Eye (tissue), 1 donor: Measurements from ENCODE around the gene ZBTB26.
"Not testable (repeated sequence)": the region's sequence is repeated elsewhere in the genome, so short reads cannot be mapped to it uniquely, and the experiment has no call there.

ENCODE experiments used
- DNase-seq: peaks from one replicate; pipeline ENCODE4 v3.0.0-alpha.2; 2015

Gene ZBTB26

GRCh38 chr9:122922713-122923112 lies 8.6 kb downstream of the ZBTB26 start:
- DNase-seq: no peak

- no peak for DNase-seq
Observed at GRCh38 chr9:122918310-122918709, 13.0 kb downstream of the ZBTB26 start.

DNA sequence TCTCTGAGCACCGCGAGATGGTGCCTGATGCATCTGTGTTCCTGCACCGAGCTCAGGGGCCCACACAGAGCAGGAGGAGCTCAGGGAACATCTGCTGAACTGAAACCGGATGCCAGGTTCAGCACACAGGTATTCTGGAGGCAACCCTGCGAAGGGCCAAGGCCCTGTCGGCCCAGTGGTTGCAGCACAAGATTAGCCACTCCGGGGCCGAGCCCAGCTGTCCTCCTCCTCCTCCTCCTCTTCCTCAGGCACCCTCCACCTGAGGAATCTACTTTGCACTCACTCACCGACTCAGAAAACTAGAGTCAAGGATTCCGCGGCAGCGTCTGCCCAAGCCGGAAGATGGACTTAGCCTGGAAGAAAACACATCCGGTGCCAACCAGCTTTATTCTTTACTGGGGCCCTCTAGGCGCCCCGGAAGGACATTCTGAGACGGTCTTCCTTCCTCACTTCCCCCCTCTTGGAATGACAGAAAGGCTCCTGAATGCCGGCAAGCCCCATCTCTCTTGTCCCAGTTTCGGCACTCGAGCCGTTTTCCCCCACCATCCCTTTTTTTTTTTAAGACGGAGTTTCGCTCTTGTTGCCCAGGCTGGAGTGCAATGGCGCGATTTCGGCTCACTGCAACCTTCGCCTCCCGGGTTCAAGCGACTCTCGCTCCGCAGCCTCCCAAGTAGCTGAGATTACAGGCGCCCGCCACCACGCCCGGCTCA lies 18.2 kb downstream of the ZBTB26 start, which contains the start of gene ZBTB6:
Gene ZBTB6 (minus strand): TSS at position 360 of the 710 bp plus-strand sequence. CDS start 1,251 bp downstream, outside the sequence.
- peak; percentile 93 for DNase-seq

DNA sequence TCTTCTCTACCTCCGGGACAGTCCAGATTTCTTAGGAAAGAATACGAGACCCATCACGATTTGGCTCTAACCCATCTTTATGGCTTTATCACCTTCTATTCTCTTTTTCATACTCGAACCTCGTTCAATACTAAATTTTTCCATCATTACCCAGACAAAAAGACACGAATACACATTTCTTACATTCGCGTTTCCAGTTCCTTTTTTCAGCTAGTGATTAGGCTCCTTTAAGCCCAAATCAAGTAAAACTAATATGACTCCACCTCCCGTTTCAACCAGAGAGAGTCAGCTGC lies 18.7 kb downstream of the ZBTB26 start:
- DNase-seq: no peak

GRCh38 chr9:122906122-122906521 lies 25.2 kb downstream of the ZBTB26 start:
- not testable (repeated sequence) for DNase-seq

GRCh38 chr9:122904823-122905710 lies 26.2 kb downstream of the ZBTB26 start, which contains the start of gene RC3H2:
Gene RC3H2, minus strand, starts transcription at chr9:122905359. Its CDS starts 7,850 bp downstream, at chr9:122897509.
- peak; percentile 100 for DNase-seq

GRCh38 chr9:122904466-122904822 lies 26.9 kb downstream of the ZBTB26 start:
- DNase-seq: peak; percentile 85

DNA sequence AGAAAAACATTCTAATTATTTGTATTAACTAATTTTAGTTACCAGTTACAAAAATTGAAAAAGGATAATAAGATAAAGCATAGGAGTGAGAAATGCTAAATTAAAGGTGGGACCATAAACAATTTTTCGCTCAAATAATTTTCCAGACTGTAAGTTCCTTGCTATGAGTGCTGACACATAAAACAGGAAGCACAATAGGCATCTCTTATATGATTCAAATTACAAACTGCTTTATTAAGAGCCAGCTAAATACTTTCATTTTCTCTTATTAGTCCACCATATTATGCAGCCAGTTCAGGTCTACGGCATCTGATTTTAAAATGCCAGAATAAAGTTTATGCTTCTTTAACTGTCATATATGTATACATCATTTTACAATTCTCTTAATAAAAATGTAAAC lies 30.5 kb downstream of the ZBTB26 start:
- DNase-seq: no peak

DNA sequence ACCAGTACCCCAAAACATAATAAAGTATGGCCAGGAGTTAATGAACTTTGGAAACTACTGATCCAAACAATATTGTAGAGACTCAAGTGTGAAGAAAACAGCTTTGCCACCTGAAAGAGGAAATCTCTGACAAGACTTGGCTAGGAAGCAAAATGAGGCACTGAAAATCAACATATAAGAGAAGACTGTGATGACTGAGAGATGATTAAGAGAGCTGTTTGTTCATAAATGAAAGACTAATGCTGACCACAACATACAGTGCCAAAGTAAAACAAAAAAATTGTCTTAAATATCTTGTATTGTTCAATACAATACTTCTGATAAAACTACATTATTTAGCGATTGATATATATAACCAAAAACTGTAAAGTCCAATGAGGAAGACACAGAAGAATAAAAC lies 33.3 kb downstream of the ZBTB26 start:
- no peak for DNase-seq

DNA sequence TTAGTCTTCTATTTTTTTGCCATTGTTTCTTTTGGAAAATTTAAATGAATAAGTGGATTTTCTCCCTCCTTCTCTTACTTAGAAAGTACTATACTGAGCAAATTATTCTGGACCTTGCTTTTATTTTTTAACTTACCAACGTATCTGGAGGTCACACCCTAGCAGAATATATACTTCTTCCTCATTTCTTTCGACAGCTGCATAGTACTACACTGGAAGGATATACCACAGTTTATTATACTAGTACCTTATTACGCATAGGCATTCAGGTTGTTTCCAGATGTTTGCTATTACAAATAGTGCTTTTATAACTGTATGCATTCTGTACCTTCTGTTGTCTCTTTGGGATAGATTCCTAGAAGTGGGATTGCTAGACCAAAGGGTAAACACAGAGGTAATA lies 42.8 kb downstream of the ZBTB26 start:
- no peak for DNase-seq

GRCh38 chr9:122883125-122883524 lies 48.2 kb downstream of the ZBTB26 start:
- no peak for DNase-seq

DNA sequence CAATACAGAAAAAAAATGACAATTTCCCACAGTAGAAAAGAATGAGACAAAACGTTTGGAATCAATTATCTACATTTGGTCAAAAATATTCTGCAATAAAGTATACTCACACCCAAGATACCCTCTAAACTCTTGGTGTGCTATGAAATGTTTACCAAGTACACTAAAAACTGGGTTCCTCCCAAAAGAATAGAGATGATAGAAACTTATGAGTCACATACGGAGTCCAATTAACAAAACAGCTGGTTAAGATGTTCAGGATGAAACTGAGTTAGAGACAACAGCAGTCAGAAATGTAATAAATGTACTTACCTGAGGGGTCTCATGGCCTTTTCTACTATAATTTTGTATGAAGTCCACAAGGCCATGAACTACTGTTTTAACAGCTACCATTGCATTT lies 51.9 kb downstream of the ZBTB26 start:
- no peak for DNase-seq

DNA sequence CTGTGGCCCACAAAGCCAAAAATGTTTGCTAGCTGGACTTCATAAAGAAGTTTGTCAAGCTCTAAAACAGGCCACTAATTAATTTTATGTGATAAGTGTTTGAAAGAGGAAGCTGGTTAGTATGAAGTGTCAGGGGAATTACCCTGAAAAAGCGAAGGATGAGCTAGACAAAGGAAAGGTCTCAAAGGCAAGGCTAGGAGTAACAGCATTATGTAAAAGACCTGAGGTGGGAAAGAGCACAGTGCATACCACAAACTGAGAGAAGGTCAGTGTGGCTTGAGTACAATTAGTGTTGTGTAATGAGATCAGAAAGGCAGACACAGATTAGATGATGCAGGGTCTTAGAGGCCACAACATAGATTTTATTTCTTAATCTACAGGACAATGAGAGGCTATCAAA lies 55.8 kb downstream of the ZBTB26 start:
- DNase-seq: no peak

DNA sequence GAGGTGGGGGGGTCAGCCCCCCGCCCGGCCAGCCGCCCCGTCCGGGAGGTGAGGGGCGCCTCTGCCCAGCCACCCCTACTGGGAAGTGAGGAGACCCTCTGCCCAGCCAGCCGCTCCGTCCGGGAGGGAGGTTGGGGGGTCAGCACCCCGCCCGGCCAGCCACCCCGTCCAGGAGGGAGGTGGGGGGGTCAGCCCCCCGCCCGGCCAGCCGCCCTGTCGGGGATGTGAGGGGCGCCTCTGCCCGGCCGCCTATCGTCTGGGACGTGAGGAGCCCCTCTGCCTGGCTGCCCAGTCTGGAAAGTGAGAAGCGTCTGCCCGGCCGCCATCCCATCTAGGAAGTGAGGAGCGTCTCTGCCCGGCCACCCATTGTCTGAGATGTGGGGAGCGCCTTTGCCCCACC lies 64.0 kb downstream of the ZBTB26 start:
- not testable (repeated sequence) for DNase-seq

DNA sequence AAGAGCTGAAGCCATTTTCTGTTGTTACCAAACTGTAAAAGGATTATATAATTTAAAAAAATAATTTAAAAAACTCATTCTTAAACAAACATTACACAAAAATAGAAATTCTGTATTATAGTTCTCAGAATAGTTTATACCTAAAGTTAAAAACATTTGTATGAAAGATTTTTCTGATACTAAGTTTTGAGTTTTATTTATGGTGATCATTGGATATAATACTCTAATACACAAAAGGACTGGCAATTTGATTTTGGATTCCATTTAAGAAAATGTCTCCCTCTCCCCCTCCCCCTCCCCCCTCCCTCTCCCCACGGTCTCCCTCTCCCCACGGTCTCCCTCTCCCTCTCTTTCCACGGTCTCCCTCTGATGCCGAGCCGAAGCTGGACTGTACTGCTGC lies 65.2 kb downstream of the ZBTB26 start:
- no peak for DNase-seq
